Suprapubic skin (tissue), 4 donors: ENCODE results near the gene HSPB9. TPM values are rescaled to one million over a fixed set of nuclear protein-coding genes. Genes with fewer than 3 reads are reported as not detected.

Experiments used
- DNase-seq, 2 donors: peaks; one replicate each; pipeline ENCODE4 v3.0.0-alpha.2; 2019; ENCODE audit warnings: low spot score in 2 of 2
- H3K27ac ChIP-seq: fragments of 200-600 bp; sonication (generic); one replicate; pipeline ENCODE4 v1.5.1; 2019
- H3K27me3 ChIP-seq: fragments of 200-600 bp; sonication (generic); one replicate; pipeline ENCODE4 v1.5.1; 2019
- H3K36me3 ChIP-seq: fragments of 200-600 bp; sonication (generic); one replicate; pipeline ENCODE4 v1.5.1; 2019
- H3K4me1 ChIP-seq: fragments of 200-600 bp; sonication (generic); one replicate; pipeline ENCODE4 v1.5.1; 2019
- H3K4me3 ChIP-seq: fragments of 200-600 bp; sonication (generic); one replicate; pipeline ENCODE4 v1.5.1; 2019; ENCODE audit warnings: mild to moderate bottlenecking
- H3K9me3 ChIP-seq: fragments of 200-600 bp; sonication (generic); one replicate; pipeline ENCODE4 v1.5.1; 2019
- CTCF ChIP-seq, 2 donors: fragments of 200-600 bp in 1 of 2; fragments of 450-650 bp in 1 of 2; sonication (generic) in 1 of 2; IDR thresholded peaks; one replicate each; pipeline ENCODE4 v1.5.1; 2016 to 2019; ENCODE audit warnings: antibody characterized with exemption in 2 of 2, mild to moderate bottlenecking in 1 of 2, moderate library complexity in 1 of 2
- EP300 ChIP-seq: sonication (generic); formaldehyde crosslinking; IDR thresholded peaks from one replicate; pipeline ENCODE4 v1.6.1; 2017; ENCODE audit warnings: antibody characterized with exemption
- POLR2A ChIP-seq, 2 donors: fragments of 450-650 bp; IDR thresholded peaks; one replicate each; pipeline ENCODE4 v1.6.1; 2017; ENCODE audit warnings: antibody characterized with exemption in 2 of 2, mild to moderate bottlenecking in 2 of 2, moderate library complexity in 2 of 2
- POLR2AphosphoS5 ChIP-seq, 3 donors: sonication (generic); formaldehyde crosslinking; IDR thresholded peaks; one replicate each; pipeline ENCODE4 v1.6.1; 2017; ENCODE audit warnings: antibody characterized with exemption in 3 of 3
- WGBS: methylation state at CpG from one replicate; pipeline ENCODE4 v1.1.5; 2018; 5-methylcytosine and 5-hydroxymethylcytosine counted together
- total RNA-seq, 4 donors: library from RNA; depleted of rRNA; stranded (reverse); fragments of >200 nt; gene quantifications; one replicate each; pipeline ENCODE4 v1.1.0, GENCODE V29; 2016

The HSPB9 gene
- total RNA-seq, 4 donors from 2014 or later: 0.31 to 0.48 TPM; not detected in 2

GRCh38 chr17:42146911-42147607 is 24.5 kb downstream of the HSPB9 start:
- no peaks in the 10 kb centered on the region for H3K27me3 ChIP-seq
- 90% methylated on average over 13 of the region's 13 CpGs for WGBS
- no peak for TF ChIP-seq EP300
- no peak for DNase-seq
- H3K9me3 ChIP-seq: no peaks in the 10 kb centered on the region
- H3K4me3 ChIP-seq: no peak overlapping the region
- H3K36me3 ChIP-seq: peaks cover 35% of the 10 kb centered on the region
- H3K4me1 ChIP-seq: peaks cover 19% of the 10 kb centered on the region
- no peak overlapping the region for H3K27ac ChIP-seq

GRCh38 chr17:42153919-42154742 is 31.5 kb downstream of the HSPB9 start:
- peak overlapping the region; percentile 61 for H3K4me3 ChIP-seq
- H3K9me3 ChIP-seq: no peaks in the 10 kb centered on the region
- 3% methylated on average over 15 of the region's 15 CpGs for WGBS
- no peaks in the 10 kb centered on the region for H3K27me3 ChIP-seq
- TF ChIP-seq CTCF (IDR thresholded peaks at IDR 0.05): no peak
- TF ChIP-seq POLR2AphosphoS5 (IDR thresholded peaks at IDR 0.05): no peak
- TF ChIP-seq EP300: no peak
- TF ChIP-seq POLR2A (IDR thresholded peaks at IDR 0.05): no peak
- H3K36me3 ChIP-seq: peaks cover 8% of the 10 kb centered on the region
- no peak for DNase-seq
- H3K27ac ChIP-seq: peak overlapping the region; percentile 73
- peaks cover 34% of the 10 kb centered on the region for H3K4me1 ChIP-seq

- peaks cover 34% of the 10 kb centered on the region for H3K4me1 ChIP-seq
- WGBS: 34% methylated on average over 15 of the region's 17 CpGs
These were observed 33.0 kb downstream of the HSPB9 start for GRCh38 chr17:42155614-42156045.

GRCh38 chr17:42159796-42160530 is 37.4 kb downstream of the HSPB9 start:
- no peak for DNase-seq
- no peaks in the 10 kb centered on the region for H3K27me3 ChIP-seq
- no peaks in the 10 kb centered on the region for H3K9me3 ChIP-seq
- H3K4me1 ChIP-seq: peaks cover 5% of the 10 kb centered on the region
- 75% methylated on average over 11 of the region's 14 CpGs for WGBS
- no peak for TF ChIP-seq POLR2A (IDR thresholded peaks at IDR 0.05)
- no peak for TF ChIP-seq CTCF (IDR thresholded peaks at IDR 0.05)
- TF ChIP-seq EP300: no peak
- no peak for TF ChIP-seq POLR2AphosphoS5 (IDR thresholded peaks at IDR 0.05)
- H3K27ac ChIP-seq: no peak overlapping the region
- no peaks in the 10 kb centered on the region for H3K36me3 ChIP-seq
- no peak overlapping the region for H3K4me3 ChIP-seq

More at GRCh38 chr17:42155614-42156045, 33.0 kb downstream of the HSPB9 start:
- Histone ChIP-seq H3K27me3 (no peaks in the 10 kb centered on the region), H3K9me3 (no peaks in the 10 kb centered on the region), H3K4me3 (peak overlapping the region; percentile 61), H3K36me3 (peaks cover 8% of the 10 kb centered on the region), H3K27ac (no peak overlapping the region)
- no peak for TF ChIP-seq POLR2AphosphoS5 (IDR thresholded peaks at IDR 0.05)
- no peak for TF ChIP-seq POLR2A (IDR thresholded peaks at IDR 0.05)
- no peak for TF ChIP-seq CTCF (IDR thresholded peaks at IDR 0.05)
- TF ChIP-seq EP300: no peak
- no peak for DNase-seq

GRCh38 chr17:42160531-42160910 is 37.9 kb downstream of the HSPB9 start:
- Histone ChIP-seq H3K27me3 (no peaks in the 10 kb centered on the region), H3K4me3 (no peak overlapping the region), H3K9me3 (no peaks in the 10 kb centered on the region), H3K4me1 (peaks cover 3% of the 10 kb centered on the region), H3K36me3 (no peaks in the 10 kb centered on the region), H3K27ac (no peak overlapping the region)
- DNase-seq: no peak
- 88% methylated on average over 7 of the region's 7 CpGs for WGBS
- TF ChIP-seq CTCF (IDR thresholded peaks at IDR 0.05): no peak
- TF ChIP-seq EP300: no peak
- TF ChIP-seq POLR2A (IDR thresholded peaks at IDR 0.05): no peak
- no peak for TF ChIP-seq POLR2AphosphoS5 (IDR thresholded peaks at IDR 0.05)
